ENCODE measurements around the gene CLDN10.

The CLDN10 gene

GRCh38 chr13:95603887-95604555 lies 51.5 kb downstream of the CLDN10 start:
- no peak for DNase-seq

DNA sequence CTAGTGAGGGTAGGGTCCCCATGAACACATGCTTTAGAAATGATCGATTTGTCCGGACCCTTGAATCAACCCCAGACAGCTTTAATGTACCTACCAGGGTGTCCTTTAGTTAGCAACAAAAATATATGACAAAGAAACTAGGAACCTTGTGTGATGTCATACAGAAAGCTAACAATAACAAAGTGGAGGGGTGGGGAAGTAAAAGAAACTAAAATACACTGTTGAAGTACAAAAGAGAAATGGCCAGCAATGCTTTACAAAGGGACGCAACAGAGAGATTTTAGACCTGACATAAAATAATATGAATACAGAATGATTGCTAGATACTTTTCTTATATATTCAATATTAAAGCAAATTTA lies 52.0 kb downstream of the CLDN10 start:
- no peak for DNase-seq

DNA sequence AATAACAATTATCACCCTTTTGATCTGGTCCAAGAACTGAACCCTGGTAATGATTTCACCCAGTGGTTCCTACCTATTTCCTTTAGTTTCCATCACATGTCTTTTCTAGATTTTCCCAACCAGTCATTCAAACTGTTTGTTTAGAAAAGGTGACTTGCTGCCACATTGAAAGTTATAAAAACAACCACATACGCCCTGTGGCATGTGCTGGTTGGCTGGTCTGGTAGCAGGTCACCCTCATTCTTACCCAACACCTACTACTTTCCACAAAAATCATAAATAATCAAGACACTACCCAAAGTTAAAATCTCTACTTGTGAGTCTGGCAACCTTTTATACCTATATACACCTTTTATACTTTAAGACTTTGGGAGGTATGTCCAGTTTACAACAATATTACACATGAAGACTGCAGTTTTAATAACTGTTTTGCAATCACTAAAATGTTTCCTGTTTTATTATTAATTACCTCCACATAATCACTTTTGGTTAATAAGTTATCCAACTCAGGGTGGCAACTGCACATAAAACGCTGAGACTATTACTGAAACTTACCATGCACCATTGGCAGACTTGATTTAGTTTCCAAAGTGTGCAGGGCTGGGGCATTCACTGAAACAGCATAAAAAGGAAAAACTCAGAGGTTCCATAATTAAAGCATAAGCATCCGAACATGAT lies 53.1 kb downstream of the CLDN10 start:
- DNase-seq = no peak

DNA sequence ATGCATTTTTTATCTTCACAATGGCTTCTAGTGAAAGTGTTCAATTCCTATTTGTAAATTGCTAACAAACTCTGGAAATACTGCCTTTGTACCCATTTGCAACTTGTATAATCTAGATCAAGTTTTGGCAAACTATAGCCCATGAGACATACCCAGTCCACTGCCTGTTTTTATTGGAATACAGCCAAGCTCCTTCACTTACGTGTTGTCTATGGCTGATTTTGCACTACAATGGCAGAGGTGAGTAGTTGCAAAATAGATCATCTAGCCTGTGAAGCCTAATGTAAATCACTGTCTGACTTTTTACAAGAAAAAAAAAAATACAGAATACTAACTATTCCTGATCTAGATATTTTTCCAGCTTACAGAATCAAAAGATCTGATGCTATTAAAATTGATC lies 54.8 kb downstream of the CLDN10 start:
- DNase-seq = no peak

- DNase-seq = no peak
These were observed 56.3 kb downstream of the CLDN10 start for GRCh38 chr13:95608640-95609323.

- DNase-seq = no peak
These were observed 62.2 kb downstream of the CLDN10 start for GRCh38 chr13:95614641-95615245.

DNA sequence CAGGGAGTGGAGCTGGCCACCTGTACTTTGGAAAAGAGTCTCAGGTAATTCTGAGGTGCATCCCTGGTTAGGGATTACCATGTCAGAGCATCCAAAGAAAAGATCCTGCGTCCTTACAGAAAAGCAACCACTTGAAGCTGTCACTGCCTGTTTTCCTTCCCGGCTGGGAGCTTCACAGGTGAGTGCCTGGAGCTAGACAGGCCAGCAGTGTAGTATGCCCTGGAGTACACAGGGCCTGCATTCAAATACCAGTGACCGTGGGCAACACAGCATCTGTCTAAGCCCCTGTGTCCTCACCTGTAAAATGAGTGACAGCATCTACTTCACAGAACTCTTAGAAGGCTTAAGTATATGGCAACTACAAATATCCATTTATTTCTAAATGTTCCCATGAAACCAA lies 63.0 kb downstream of the CLDN10 start:
- DNase-seq = no peak

DNA sequence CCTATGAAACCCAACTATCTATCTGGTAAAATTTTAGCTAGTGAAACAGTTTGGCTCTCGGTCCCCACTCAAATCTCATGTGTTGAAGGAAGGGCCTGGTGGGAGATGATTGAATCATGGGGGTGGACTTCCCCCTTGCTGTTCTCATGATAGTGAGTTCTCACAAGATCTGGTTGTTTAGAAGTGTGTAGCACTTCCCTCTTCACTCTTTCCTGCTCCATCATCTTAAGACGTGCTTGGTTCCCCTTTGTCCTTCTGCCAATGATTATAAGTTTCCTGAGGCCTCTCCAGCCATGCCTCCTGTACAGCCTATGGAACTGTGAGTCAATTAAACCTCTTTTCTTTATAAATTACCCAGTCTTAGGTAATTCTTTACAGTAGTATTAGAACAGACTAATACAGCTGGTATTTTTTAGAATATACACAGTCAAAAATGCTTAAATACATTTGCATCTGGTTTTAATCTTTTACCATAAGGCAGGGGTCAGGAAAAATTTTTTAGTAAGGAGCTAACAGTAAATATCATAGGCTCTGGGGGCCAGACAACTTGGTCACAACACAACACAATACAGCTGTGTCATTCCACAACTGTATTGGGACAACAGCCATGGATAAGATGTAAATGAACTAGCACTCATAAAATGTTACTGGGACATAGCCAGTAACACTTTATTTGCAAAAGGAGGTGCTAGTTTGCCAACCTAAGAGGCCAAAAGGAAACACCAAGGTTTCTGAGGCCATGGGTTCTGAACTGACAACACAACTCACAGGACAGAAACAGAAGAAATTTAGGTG lies 67.7 kb downstream of the CLDN10 start:
- peak; percentile 51 for DNase-seq

- DNase-seq = no peak
These were observed 68.4 kb downstream of the CLDN10 start for GRCh38 chr13:95620825-95621498.

- DNase-seq = no peak
These were observed 70.6 kb downstream of the CLDN10 start for GRCh38 chr13:95623141-95623540.

GRCh38 chr13:95624020-95624419 lies 71.5 kb downstream of the CLDN10 start:
- peak; percentile 33 for DNase-seq

GRCh38 chr13:95626768-95627167 lies 74.2 kb downstream of the CLDN10 start:
- DNase-seq = no peak

- no peak for DNase-seq
These were observed 75.1 kb downstream of the CLDN10 start for GRCh38 chr13:95627590-95627989.

GRCh38 chr13:95628488-95628887 lies 76.0 kb downstream of the CLDN10 start:
- peak; percentile 27 for DNase-seq

DNA sequence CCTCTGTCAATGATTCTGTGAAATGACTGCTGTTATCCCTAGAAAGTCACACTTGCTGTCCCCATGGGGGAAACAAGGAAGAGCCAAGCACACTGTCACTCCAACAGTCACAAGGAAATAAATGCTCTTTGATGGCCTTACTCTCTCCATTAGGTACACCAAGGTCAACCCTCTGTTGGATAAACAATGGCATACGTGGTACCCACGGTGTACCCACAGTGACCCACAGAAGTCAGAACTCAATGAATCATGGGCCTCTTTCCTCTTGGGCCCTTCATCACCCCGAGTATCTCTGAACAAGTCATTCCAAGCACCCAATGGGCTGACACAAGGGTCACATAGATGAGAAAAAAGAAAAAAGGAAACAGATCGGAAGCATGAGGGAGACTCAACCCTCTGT lies 76.6 kb downstream of the CLDN10 start:
- DNase-seq = no peak

All from GDM1 (cell line).